Transverse colon (tissue), 4 donors: ENCODE results near the gene TMEM106C. TPM values are rescaled to one million over a fixed set of nuclear protein-coding genes. Genes with fewer than 3 reads are reported as not detected.

Experiments used
- DNase-seq: peaks from one replicate; pipeline ENCODE4 v3.0.0-alpha.2; 2019
- H3K27ac ChIP-seq, 4 donors: fragments of 200-600 bp; sonication (generic); 2 replicates each; pipeline ENCODE4 v1.5.1; 2016 to 2018; ENCODE audit warnings: inconsistent platforms in 4 of 4
- H3K27me3 ChIP-seq: fragments of 200-600 bp; sonication (generic); 2 replicates; pipeline ENCODE4 v1.5.1; 2017; ENCODE audit warnings: inconsistent platforms
- H3K36me3 ChIP-seq, 4 donors: fragments of 200-600 bp; sonication (generic); 2 replicates each; pipeline ENCODE4 v1.5.1; 2017 to 2019; ENCODE audit warnings: inconsistent platforms in 4 of 4
- H3K4me1 ChIP-seq, 4 donors: fragments of 200-600 bp; sonication (generic); 2 replicates each; pipeline ENCODE4 v1.5.1; 2017 to 2020; ENCODE audit warnings: inconsistent platforms in 4 of 4
- H3K4me3 ChIP-seq, 4 donors: fragments of 200-600 bp; sonication (generic); 1 replicate in 1 of 4; 2 replicates in 3 of 4; pipeline versions ENCODE4 v1.5.1 to v1.6.1; 2017 to 2019; ENCODE audit warnings: inconsistent platforms in 4 of 4
- H3K9me3 ChIP-seq, 2 donors: fragments of 200-600 bp; sonication (generic); 2 replicates each; pipeline ENCODE4 v1.5.1; 2017 to 2019; ENCODE audit warnings: inconsistent platforms in 2 of 2
- CTCF ChIP-seq, 5 experiments: fragments of 200-600 bp in 3 of 5; fragments of 450-650 bp in 2 of 5; sonication (generic) in 3 of 5; IDR thresholded peaks; 1 replicate in 2 of 5; 2 replicates in 3 of 5; pipeline ENCODE4 v1.5.1; 2016 to 2017; ENCODE audit warnings: antibody characterized with exemption in 5 of 5, inconsistent platforms in 3 of 5, mild to moderate bottlenecking in 2 of 5, moderate library complexity in 1 of 5
- EP300 ChIP-seq: sonication (generic); formaldehyde crosslinking; IDR thresholded peaks from one replicate; pipeline ENCODE4 v1.6.1; 2017; ENCODE audit warnings: antibody characterized with exemption, low read depth
- POLR2A ChIP-seq: fragments of 450-650 bp; IDR thresholded peaks from one replicate; pipeline ENCODE4 v1.6.1; 2016; ENCODE audit warnings: antibody characterized with exemption, mild to moderate bottlenecking, moderate library complexity
- POLR2AphosphoS5 ChIP-seq, 3 donors: sonication (generic); formaldehyde crosslinking; IDR thresholded peaks; one replicate each; pipeline ENCODE4 v1.6.1; 2016; ENCODE audit warnings: antibody characterized with exemption in 3 of 3
- WGBS, 2 donors: methylation state at CpG; one replicate each; pipeline ENCODE4 v1.1.5; 2018; ENCODE audit warnings: low coverage in 1 of 2; 5-methylcytosine and 5-hydroxymethylcytosine counted together
- in situ Hi-C, 4 donors: fragments of 200-750 bp; cut with MboI; loops; one replicate each; pipeline versions ENCODE4 v1.15.0 to v1.15.1; 2017; ENCODE audit warnings: low sequenced_read_pairs in 3 of 4, low pct_ligation_motif_present in 1 of 4, low pct_unique_long_range_greater_than_20kb in 1 of 4
- intact Hi-C: fragments of 100-400 bp; cut with DNase I; formaldehyde crosslinking; loops from one replicate; pipeline ENCODE4 v1.15.1; 2023; ENCODE audit warnings: low total_unique reads
- total RNA-seq, 4 donors: library from RNA; depleted of rRNA; stranded (reverse); fragments of >200 nt; gene quantifications; one replicate each; pipeline ENCODE4 v1.1.0, GENCODE V29; 2016

Gene TMEM106C
- total RNA-seq, 4 donors from 2014 or later = 51.9 to 258 (median 113) TPM

GRCh38 chr12:47989666-47990065 lies 26.3 kb downstream of the TMEM106C start:
- Histone ChIP-seq H3K36me3 (no peaks in the 10 kb centered on the region), H3K4me3 (no peak overlapping the region), H3K27me3 (no peaks in the 10 kb centered on the region), H3K9me3 (no peaks in the 10 kb centered on the region), H3K4me1 (peaks cover 0 to 4% (median 0%) of the 10 kb centered on the region in 4 donors), H3K27ac (no peak overlapping the region)
- DNase-seq = no peak
- intact Hi-C loops (no loop called here), in situ Hi-C loops (no loop called here)
- TF ChIP-seq POLR2AphosphoS5 (IDR thresholded peaks at IDR 0.05) (no peak), POLR2A (no peak), EP300 (no peak), CTCF (IDR thresholded peaks at IDR 0.05) (no peak)
- WGBS, 2 donors = 87% methylated on average over 12 of the region's 12 CpGs; no CpG with 5 or more reads in 1 of the 2 donors

- no peak overlapping the region for H3K27ac ChIP-seq
- H3K9me3 ChIP-seq = no peaks in the 10 kb centered on the region
- DNase-seq = no peak
- TF ChIP-seq EP300 = no peak
- no peak for TF ChIP-seq POLR2A
- no peak for TF ChIP-seq CTCF (IDR thresholded peaks at IDR 0.05)
- no peak for TF ChIP-seq POLR2AphosphoS5 (IDR thresholded peaks at IDR 0.05)
- intact Hi-C loops = no loop called here
- no peaks in the 10 kb centered on the region for H3K27me3 ChIP-seq
- H3K4me3 ChIP-seq = no peak overlapping the region
- H3K4me1 ChIP-seq = peaks cover 0 to 4% (median 0%) of the 10 kb centered on the region in 4 donors
- WGBS, 2 donors = 70 to 86% methylated on average over 4 to 7 of the region's 7 CpGs
- in situ Hi-C loops = no loop called here
- no peaks in the 10 kb centered on the region for H3K36me3 ChIP-seq
These were observed 27.1 kb downstream of the TMEM106C start for GRCh38 chr12:47990351-47991105.

- no peaks in the 10 kb centered on the region for H3K27me3 ChIP-seq
- peaks cover 0 to 12% (median 0%) of the 10 kb centered on the region in 4 donors for H3K4me1 ChIP-seq
- no peak for DNase-seq
- H3K36me3 ChIP-seq = no peaks in the 10 kb centered on the region
- no peaks in the 10 kb centered on the region for H3K9me3 ChIP-seq
- H3K4me3 ChIP-seq = no peak overlapping the region
- in situ Hi-C loops = no loop called here
- no peak overlapping the region for H3K27ac ChIP-seq
- TF ChIP-seq CTCF (IDR thresholded peaks at IDR 0.05) (no peak), POLR2A (no peak), POLR2AphosphoS5 (IDR thresholded peaks at IDR 0.05) (no peak), EP300 (no peak)
- intact Hi-C loops = no loop called here
- WGBS, 2 donors = 46 to 82% methylated on average over 6 to 13 of the region's 13 CpGs
These were observed 28.0 kb downstream of the TMEM106C start for GRCh38 chr12:47991106-47992061.

GRCh38 chr12:47992776-47993175 lies 29.4 kb downstream of the TMEM106C start:
- H3K27ac ChIP-seq = no peak overlapping the region
- no peak for DNase-seq
- in situ Hi-C loops = no loop called here
- no peak overlapping the region for H3K4me3 ChIP-seq
- H3K4me1 ChIP-seq = peaks cover 0 to 13% (median 0%) of the 10 kb centered on the region in 4 donors
- H3K36me3 ChIP-seq = no peaks in the 10 kb centered on the region
- H3K27me3 ChIP-seq = peaks cover 10% of the 10 kb centered on the region
- intact Hi-C loops = no loop called here
- H3K9me3 ChIP-seq = no peaks in the 10 kb centered on the region
- TF ChIP-seq CTCF (IDR thresholded peaks at IDR 0.05) (no peak), POLR2AphosphoS5 (IDR thresholded peaks at IDR 0.05) (no peak), POLR2A (no peak), EP300 (no peak)
- WGBS, 2 donors = 93 to 94% methylated on average over 2 to 10 of the region's 10 CpGs
